Mesendoderm (in vitro differentiated cells): ENCODE measurements around the gene LRP2.
A peak's percentile ranks its signal among the peaks of the same experiment; 100 is the strongest.

Source experiments
- DNase-seq: peaks from one replicate; pipeline ENCODE4 v3.0.0; 2013
- H2AK5ac ChIP-seq: 2 replicates; pipeline ENCODE4 v1.6.1; 2013; ENCODE audit warnings: low read length, inconsistent platforms
- H2BK120ac ChIP-seq: 2 replicates; pipeline ENCODE4 v1.6.1; 2013; ENCODE audit warnings: low read depth, mild to moderate bottlenecking, low read length, moderate library complexity, mixed read lengths
- H2BK15ac ChIP-seq: replicated peaks from 2 replicates; pipeline ENCODE4 v1.6.1; 2013; ENCODE audit warnings: low read depth, mild to moderate bottlenecking, moderate library complexity
- H2BK5ac ChIP-seq: 2 replicates; pipeline ENCODE4 v1.6.1; 2013; ENCODE audit warnings: low read length, inconsistent platforms
- H3K18ac ChIP-seq: 2 replicates; pipeline ENCODE4 v1.6.1; 2013; ENCODE audit warnings: mild to moderate bottlenecking, low read length, mixed read lengths
- H3K23ac ChIP-seq: one replicate; pipeline ENCODE4 v1.6.1; 2013; ENCODE audit warnings: low read length
- H3K27ac ChIP-seq: 2 replicates; pipeline ENCODE4 v1.5.1; 2013; ENCODE audit warnings: low read depth, mild to moderate bottlenecking, inconsistent platforms, low read length, moderate library complexity
- H3K27me3 ChIP-seq: 2 replicates; pipeline ENCODE4 v1.6.1; 2013; ENCODE audit warnings: low read length, control low read depth, mild to moderate bottlenecking, inconsistent platforms; ENCODE audit not compliant: insufficient read depth, poor library complexity
- H3K36me3 ChIP-seq: 2 replicates; pipeline ENCODE4 v1.6.1; 2013; ENCODE audit warnings: low read length, inconsistent platforms; ENCODE audit not compliant: control insufficient read depth, insufficient read depth
- H3K4ac ChIP-seq: one replicate; pipeline ENCODE4 v1.6.1; 2013; ENCODE audit warnings: low read depth, mild to moderate bottlenecking, low read length, moderate library complexity
- H3K4me1 ChIP-seq: 2 replicates; pipeline ENCODE4 v1.6.1; 2013; ENCODE audit warnings: low read depth, low read length, inconsistent platforms; ENCODE audit not compliant: control insufficient read depth
- H3K4me2 ChIP-seq: 2 replicates; pipeline ENCODE4 v1.6.1; 2013; ENCODE audit warnings: low read length
- H3K4me3 ChIP-seq: 2 replicates; pipeline ENCODE4 v1.5.1; 2013; ENCODE audit warnings: mild to moderate bottlenecking, low read length
- H3K56ac ChIP-seq: one replicate; pipeline ENCODE4 v1.6.1; 2013; ENCODE audit warnings: low read length
- H3K79me1 ChIP-seq: 2 replicates; pipeline ENCODE4 v1.6.1; 2013; ENCODE audit warnings: low read length, inconsistent platforms
- H3K79me2 ChIP-seq: 2 replicates; pipeline ENCODE4 v1.6.1; 2013; ENCODE audit warnings: mild to moderate bottlenecking, low read length; ENCODE audit not compliant: control insufficient read depth, insufficient read depth
- H3K9ac ChIP-seq: 2 replicates; pipeline ENCODE4 v1.6.1; 2013; ENCODE audit warnings: low read length, inconsistent platforms
- H4K5ac ChIP-seq: one replicate; pipeline ENCODE4 v1.6.1; 2013; ENCODE audit warnings: low read length
- H4K8ac ChIP-seq: one replicate; pipeline ENCODE4 v1.6.1; 2013; ENCODE audit warnings: low read depth, mild to moderate bottlenecking, control low read depth, low read length, moderate library complexity
- WGBS: extraction: QIAGEN DNeasy Blood & Tissue Kit; methylation state at CpG from one replicate; pipeline ENCODE4 v1.1.7; 2013; ENCODE audit warnings: low lambda C conversion rate, missing lambda C conversion rate; ENCODE audit not compliant: insufficient coverage; ENCODE audit errors: extremely low coverage; 5-methylcytosine and 5-hydroxymethylcytosine counted together

Gene LRP2

GRCh38 chr2:169110916-169111315, 251.4 kb downstream of the LRP2 start:
- Histone ChIP-seq H3K4ac (no peak overlapping the region), H2BK5ac (no peak overlapping the region), H3K27ac (no peak overlapping the region), H3K23ac (no peak overlapping the region), H3K4me1 (no peaks in the 10 kb centered on the region), H4K8ac (no peak overlapping the region), H2BK15ac (no peak overlapping the region), H3K36me3 (no peaks in the 10 kb centered on the region), H3K18ac (no peak overlapping the region), H3K9ac (no peak overlapping the region), H3K79me1 (no peaks in the 10 kb centered on the region), H4K5ac (no peak overlapping the region), H2BK120ac (no peak overlapping the region), H3K27me3 (no peaks in the 10 kb centered on the region), H3K79me2 (no peaks in the 10 kb centered on the region), H2AK5ac (no peak overlapping the region), H3K4me2 (no peak overlapping the region), H3K56ac (no peak overlapping the region), H3K4me3 (no peak overlapping the region)
- WGBS, result no CpG with 5 or more reads among the region's 18 CpGs
- DNase-seq, result no peak

- no peak overlapping the region for H4K8ac ChIP-seq
- no peak overlapping the region for H3K23ac ChIP-seq
- DNase-seq, result no peak
- no peak overlapping the region for H3K56ac ChIP-seq
- no peak overlapping the region for H3K4ac ChIP-seq
- H2BK15ac ChIP-seq, result no peak overlapping the region
- no peak overlapping the region for H4K5ac ChIP-seq
- no peak overlapping the region for H3K4me3 ChIP-seq
- whole genome bisulfite sequencing, result no CpG with 5 or more reads among the region's 7 CpGs
- no peaks in the 10 kb centered on the region for H3K27me3 ChIP-seq
- H3K9ac ChIP-seq, result no peak overlapping the region
- H3K27ac ChIP-seq, result no peak overlapping the region
- H3K18ac ChIP-seq, result no peak overlapping the region
- H2AK5ac ChIP-seq, result no peak overlapping the region
- H2BK5ac ChIP-seq, result no peak overlapping the region
- no peaks in the 10 kb centered on the region for H3K4me1 ChIP-seq
- no peak overlapping the region for H2BK120ac ChIP-seq
- H3K79me1 ChIP-seq, result no peaks in the 10 kb centered on the region
- H3K79me2 ChIP-seq, result no peaks in the 10 kb centered on the region
- H3K4me2 ChIP-seq, result no peak overlapping the region
- H3K36me3 ChIP-seq, result no peaks in the 10 kb centered on the region
Measured at GRCh38 chr2:169110419-169110818, 251.9 kb downstream of the LRP2 start.

- Histone ChIP-seq H4K8ac (no peak overlapping the region), H2AK5ac (no peak overlapping the region), H3K23ac (no peak overlapping the region), H4K5ac (no peak overlapping the region), H3K9ac (no peak overlapping the region), H3K56ac (peak overlapping the region; percentile 44), H3K27me3 (no peaks in the 10 kb centered on the region), H2BK15ac (no peak overlapping the region), H3K79me1 (no peaks in the 10 kb centered on the region), H3K36me3 (no peaks in the 10 kb centered on the region), H3K18ac (no peak overlapping the region), H3K27ac (no peak overlapping the region), H2BK120ac (no peak overlapping the region), H3K79me2 (no peaks in the 10 kb centered on the region), H3K4me1 (no peaks in the 10 kb centered on the region), H3K4me3 (no peak overlapping the region), H3K4ac (no peak overlapping the region), H2BK5ac (no peak overlapping the region), H3K4me2 (no peak overlapping the region)
- no CpG with 5 or more reads among the region's 21 CpGs for WGBS
- DNase-seq, result peak; percentile 86
Measured at GRCh38 chr2:169109502-169110409, 252.6 kb downstream of the LRP2 start.

GRCh38 chr2:169108099-169108884, 254.0 kb downstream of the LRP2 start:
- Histone ChIP-seq H3K4me3 (no peak overlapping the region), H3K79me1 (no peaks in the 10 kb centered on the region), H3K56ac (no peak overlapping the region), H2BK5ac (no peak overlapping the region), H3K18ac (no peak overlapping the region), H3K79me2 (no peaks in the 10 kb centered on the region), H2BK120ac (no peak overlapping the region), H4K8ac (no peak overlapping the region), H4K5ac (no peak overlapping the region), H3K4me1 (no peaks in the 10 kb centered on the region), H3K4me2 (no peak overlapping the region), H2AK5ac (no peak overlapping the region), H3K4ac (no peak overlapping the region), H3K23ac (no peak overlapping the region), H3K9ac (no peak overlapping the region), H3K36me3 (no peaks in the 10 kb centered on the region), H3K27ac (no peak overlapping the region), H2BK15ac (no peak overlapping the region), H3K27me3 (no peaks in the 10 kb centered on the region)
- DNase-seq, result no peak
- no CpG with 5 or more reads among the region's 3 CpGs for WGBS

GRCh38 chr2:169107645-169108044, 254.7 kb downstream of the LRP2 start:
- H3K9ac ChIP-seq, result no peak overlapping the region
- H3K27me3 ChIP-seq, result no peaks in the 10 kb centered on the region
- no peaks in the 10 kb centered on the region for H3K4me1 ChIP-seq
- H3K79me2 ChIP-seq, result no peaks in the 10 kb centered on the region
- H3K56ac ChIP-seq, result no peak overlapping the region
- H3K4me2 ChIP-seq, result no peak overlapping the region
- H3K79me1 ChIP-seq, result no peaks in the 10 kb centered on the region
- H3K4ac ChIP-seq, result no peak overlapping the region
- no peak overlapping the region for H2BK15ac ChIP-seq
- DNase-seq, result no peak
- no peak overlapping the region for H3K27ac ChIP-seq
- H3K18ac ChIP-seq, result no peak overlapping the region
- H2AK5ac ChIP-seq, result no peak overlapping the region
- H4K5ac ChIP-seq, result no peak overlapping the region
- H2BK120ac ChIP-seq, result no peak overlapping the region
- WGBS, result no CpG with 5 or more reads among the region's 2 CpGs
- H3K4me3 ChIP-seq, result no peak overlapping the region
- no peaks in the 10 kb centered on the region for H3K36me3 ChIP-seq
- no peak overlapping the region for H4K8ac ChIP-seq
- no peak overlapping the region for H3K23ac ChIP-seq
- H2BK5ac ChIP-seq, result no peak overlapping the region
